B cell (primary cell): ENCODE measurements around the gene MPPED2. TPM values are rescaled to one million over a fixed set of nuclear protein-coding genes. Genes with fewer than 3 reads are reported as not detected.

Source experiments
- ATAC-seq: fragments of 200-7000 bp; cut with Tn5 transposase; one replicate; pipeline ENCODE4 v1.10.0; 2021; ENCODE audit warnings: low read depth, mild to moderate bottlenecking, moderate number of reproducible peaks, moderate library complexity
- CTCF ChIA-PET: fragments of 350-600 bp; sonication (Branson Sonifier 250); formaldehyde crosslinking; loops from one replicate; lab custom pipeline; 2021; ENCODE audit warnings: antibody characterized with exemption, inconsistent platforms; lab: Charles Lee
- POLR2A ChIA-PET: fragments of 350-600 bp; sonication (Branson Sonifier 250); formaldehyde crosslinking; loops from one replicate; lab custom pipeline; 2021; ENCODE audit warnings: antibody characterized with exemption; lab: Charles Lee
- DNase-seq: peaks from one replicate; pipeline ENCODE4 v3.0.0; 2013
- H2AFZ ChIP-seq: 2 replicates; pipeline ENCODE4 v1.6.1; 2012; ENCODE audit warnings: mild to moderate bottlenecking, low read depth, low read length; ENCODE audit not compliant: insufficient read depth, poor library complexity, severe bottlenecking
- H3K27ac ChIP-seq, 2 donors: 1 replicate in 1 of 2; 2 replicates in 1 of 2; pipeline ENCODE4 v1.5.1; 2012 to 2013; ENCODE audit warnings: low read length in 2 of 2, mild to moderate bottlenecking in 2 of 2, moderate library complexity in 1 of 2
- H3K27me3 ChIP-seq, 4 experiments: fragments of 200-600 bp in 1 of 4; sonication (generic) in 1 of 4; replicated peaks in 1 of 4; 1 replicate in 2 of 4; 2 replicates in 2 of 4; pipeline versions ENCODE4 v1.6.1 to v1.7.0; 2013 to 2016; ENCODE audit warnings: low read length in 3 of 4, mild to moderate bottlenecking in 2 of 4, mixed read lengths in 1 of 4, moderate library complexity in 1 of 4; ENCODE audit not compliant: insufficient read depth in 4 of 4, control insufficient read depth in 3 of 4; ENCODE audit errors: control extremely low read depth in 1 of 4
- H3K36me3 ChIP-seq, 2 experiments: replicated peaks in 1 of 2; 1 replicate in 1 of 2; 2 replicates in 1 of 2; pipeline versions ENCODE4 v1.6.1 to v1.7.1; 2013; ENCODE audit warnings: low read length in 1 of 2; ENCODE audit not compliant: insufficient read depth in 2 of 2, control insufficient read depth in 1 of 2; ENCODE audit errors: control extremely low read depth in 1 of 2, extremely low read depth in 1 of 2
- H3K4me1 ChIP-seq, 2 donors: fragments of 200-600 bp in 1 of 2; sonication (generic) in 1 of 2; 1 replicate in 1 of 2; 2 replicates in 1 of 2; pipeline versions ENCODE4 v1.5.1 to v1.6.1; 2013 to 2017; ENCODE audit warnings: low read length in 2 of 2; ENCODE audit not compliant: control insufficient read depth in 2 of 2, insufficient read depth in 2 of 2
- H3K4me2 ChIP-seq: replicated peaks from 2 replicates; pipeline ENCODE3; 2012; ENCODE audit warnings: mild to moderate bottlenecking, low read depth, low read length; ENCODE audit not compliant: poor library complexity, severe bottlenecking
- H3K4me3 ChIP-seq, 5 experiments: fragments of 200-600 bp in 1 of 5; sonication (generic) in 1 of 5; 1 replicate in 3 of 5; 2 replicates in 2 of 5; pipeline versions ENCODE4 v1.5.1 to v1.7.0; 2011 to 2016; ENCODE audit warnings: low read length in 4 of 5, mild to moderate bottlenecking in 4 of 5, low read depth in 2 of 5, control low read depth in 1 of 5, moderate library complexity in 1 of 5; ENCODE audit not compliant: insufficient read depth in 1 of 5; ENCODE audit errors: control extremely low read depth in 1 of 5, extremely low read depth in 1 of 5
- H3K79me2 ChIP-seq: fragments of 200-600 bp; sonication (generic); one replicate; pipeline ENCODE4 v1.6.0; 2016; ENCODE audit warnings: low read length; ENCODE audit not compliant: control insufficient read depth, insufficient read depth
- H3K9ac ChIP-seq: fragments of 200-600 bp; sonication (generic); 2 replicates; pipeline ENCODE4 v1.6.1; 2017; ENCODE audit warnings: mild to moderate bottlenecking, low read length, moderate library complexity
- H3K9me3 ChIP-seq, 3 donors: one replicate each; pipeline versions ENCODE4 v1.6.1 to v1.7.1; 2013; ENCODE audit warnings: low read length in 2 of 3; ENCODE audit not compliant: control insufficient read depth in 2 of 3, insufficient read depth in 1 of 3; ENCODE audit errors: control extremely low read depth in 1 of 3
- H4K20me1 ChIP-seq: 2 replicates; pipeline ENCODE4 v1.6.0; 2012; ENCODE audit warnings: mild to moderate bottlenecking, low read length; ENCODE audit not compliant: insufficient read depth, control insufficient read depth, poor library complexity, severe bottlenecking
- H3K27ac Mint-ChIP-seq: one replicate; pipeline ENCODE4 v1.8.0; 2021; ENCODE audit warnings: mixed read lengths
- H3K27me3 Mint-ChIP-seq: one replicate; pipeline ENCODE4 v1.8.0; 2021; ENCODE audit warnings: mixed read lengths
- H3K4me1 Mint-ChIP-seq: one replicate; pipeline ENCODE4 v1.8.0; 2021; ENCODE audit warnings: mixed read lengths
- H3K4me3 Mint-ChIP-seq: one replicate; pipeline ENCODE4 v1.8.0; 2021; ENCODE audit warnings: mixed read lengths
- H3K9me3 Mint-ChIP-seq: one replicate; pipeline ENCODE4 v1.8.0; 2022; ENCODE audit warnings: mixed read lengths; ENCODE audit not compliant: insufficient read depth
- EZH2 ChIP-seq: IDR thresholded peaks from 2 replicates; pipeline ENCODE4 v1.6.1; 2012; ENCODE audit warnings: borderline replicate concordance, low read depth, mild to moderate bottlenecking, moderate library complexity, low read length; ENCODE audit not compliant: insufficient read depth, poor library complexity, severe bottlenecking
- WGBS: methylation state at CpG from one replicate; pipeline ENCODE4 v1.1.5; 2013; ENCODE audit warnings: missing lambda C conversion rate; ENCODE audit not compliant: insufficient coverage; 5-methylcytosine and 5-hydroxymethylcytosine counted together
- intact Hi-C: fragments of 100-400 bp; cut with micrococcal nuclease; formaldehyde crosslinking; loops from one replicate; pipeline ENCODE4 v1.10.0; 2022
- polyA plus RNA-seq: library from polyadenylated mRNA; depleted of rRNA; stranded (reverse); fragments of >200 nt; gene quantifications from 2 replicates; pipeline ENCODE4 v1.2.3, GENCODE V29; 2012
- total RNA-seq, 2 donors: library from RNA; stranded (reverse); fragments of 120-200 nt in 1 of 2; gene quantifications; 1 replicate in 1 of 2; 2 replicates in 1 of 2; pipeline versions ENCODE4 v1.2.3 to v1.2.4, GENCODE V29; 2013 to 2022
- TF ChIP-seq, protein P1 (sequence below): fragments of 200-600 bp; IDR thresholded peaks from one replicate; pipeline ENCODE4 v1.8.0; 2022; ENCODE audit warnings: antibody characterized with exemption, mild to moderate bottlenecking

Gene MPPED2
- total and polyA plus RNA-seq, 2 donors (not counting 1 experiment from before 2014, with no cell fraction given), result 0.70 to 1.1 TPM

DNA sequence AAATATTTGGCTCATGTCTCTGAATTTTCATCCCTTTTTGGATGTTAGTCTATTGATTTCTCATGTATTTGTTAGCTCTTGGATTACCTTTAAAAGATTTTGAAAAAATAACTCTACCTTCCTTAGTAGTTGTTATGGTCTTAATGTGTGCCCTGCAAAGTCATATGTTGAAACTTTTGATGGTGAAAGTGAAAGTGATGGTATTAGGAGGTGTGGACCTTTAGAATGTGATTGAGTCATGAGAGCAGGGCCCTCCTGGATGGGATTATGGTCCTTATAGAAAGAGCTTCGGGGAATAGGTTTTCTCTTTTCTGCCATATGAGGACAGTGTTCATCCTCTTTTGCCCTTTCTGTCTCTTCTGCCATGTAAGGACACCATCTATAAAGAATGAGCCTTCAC is 33.6 kb upstream of the MPPED2 start:
- ATAC-seq (no peak), DNase-seq (no peak)
- ChIA-PET POLR2A (no interaction called here), CTCF (no interaction called here)
- Histone ChIP-seq H3K9ac (no peak overlapping the region), H3K36me3 (no peaks in the 10 kb centered on the region), H4K20me1 (no peaks in the 10 kb centered on the region), H3K79me2 (no peaks in the 10 kb centered on the region), H3K27me3 (no peaks in the 10 kb centered on the region), H3K4me2 (no peak overlapping the region), H3K4me1 (no peaks in the 10 kb centered on the region), H3K9me3 (no peaks in the 10 kb centered on the region), H3K27ac (no peak overlapping the region), H2AFZ (no peak overlapping the region), H3K4me3 (no peak overlapping the region)
- intact Hi-C loops, result no loop called here
- no peaks in the 10 kb centered on the region for H3K4me1 Mint-ChIP-seq
- no CpG with 5 or more reads among the region's 1 CpG for WGBS
- H3K27ac Mint-ChIP-seq, result no peak overlapping the region
- TF ChIP-seq EZH2, result no peak
- TF ChIP-seq, protein P1, sequence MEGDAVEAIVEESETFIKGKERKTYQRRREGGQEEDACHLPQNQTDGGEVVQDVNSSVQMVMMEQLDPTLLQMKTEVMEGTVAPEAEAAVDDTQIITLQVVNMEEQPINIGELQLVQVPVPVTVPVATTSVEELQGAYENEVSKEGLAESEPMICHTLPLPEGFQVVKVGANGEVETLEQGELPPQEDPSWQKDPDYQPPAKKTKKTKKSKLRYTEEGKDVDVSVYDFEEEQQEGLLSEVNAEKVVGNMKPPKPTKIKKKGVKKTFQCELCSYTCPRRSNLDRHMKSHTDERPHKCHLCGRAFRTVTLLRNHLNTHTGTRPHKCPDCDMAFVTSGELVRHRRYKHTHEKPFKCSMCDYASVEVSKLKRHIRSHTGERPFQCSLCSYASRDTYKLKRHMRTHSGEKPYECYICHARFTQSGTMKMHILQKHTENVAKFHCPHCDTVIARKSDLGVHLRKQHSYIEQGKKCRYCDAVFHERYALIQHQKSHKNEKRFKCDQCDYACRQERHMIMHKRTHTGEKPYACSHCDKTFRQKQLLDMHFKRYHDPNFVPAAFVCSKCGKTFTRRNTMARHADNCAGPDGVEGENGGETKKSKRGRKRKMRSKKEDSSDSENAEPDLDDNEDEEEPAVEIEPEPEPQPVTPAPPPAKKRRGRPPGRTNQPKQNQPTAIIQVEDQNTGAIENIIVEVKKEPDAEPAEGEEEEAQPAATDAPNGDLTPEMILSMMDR, result no peak
- no peak overlapping the region for H3K4me3 Mint-ChIP-seq
- H3K27me3 Mint-ChIP-seq, result no peaks in the 10 kb centered on the region
- H3K9me3 Mint-ChIP-seq, result peaks cover 4% of the 10 kb centered on the region

GRCh38 chr11:30617762-30618161 is 31.6 kb upstream of the MPPED2 start:
- intact Hi-C loops, result no loop called here
- Histone ChIP-seq H3K4me1 (no peaks in the 10 kb centered on the region), H2AFZ (no peak overlapping the region), H3K4me2 (no peak overlapping the region), H3K4me3 (no peak overlapping the region), H3K79me2 (no peaks in the 10 kb centered on the region), H3K9ac (no peak overlapping the region), H4K20me1 (no peaks in the 10 kb centered on the region), H3K9me3 (no peaks in the 10 kb centered on the region), H3K27ac (no peak overlapping the region), H3K36me3 (no peaks in the 10 kb centered on the region), H3K27me3 (no peaks in the 10 kb centered on the region)
- Mint-ChIP-seq H3K4me1 (no peaks in the 10 kb centered on the region), H3K9me3 (peaks cover 4% of the 10 kb centered on the region), H3K4me3 (no peak overlapping the region), H3K27me3 (no peaks in the 10 kb centered on the region), H3K27ac (no peak overlapping the region)
- ChIA-PET POLR2A (no interaction called here), CTCF (no interaction called here)
- DNase-seq (no peak), ATAC-seq (no peak)
- no peak for TF ChIP-seq EZH2
